DND-41 (cell line): Measurements from ENCODE around the gene KAT2B.
"Not testable (repeated sequence)": the region's sequence is repeated elsewhere in the genome, so short reads cannot be mapped to it uniquely, and the experiment has no call there.

Source experiments
- CTCF ChIP-seq: IDR thresholded peaks from 2 replicates; pipeline ENCODE4 v1.5.1; 2012; ENCODE audit warnings: borderline replicate concordance, low read length, moderate library complexity, mild to moderate bottlenecking; ENCODE audit not compliant: poor library complexity, severe bottlenecking; ENCODE audit errors: extremely low read depth
- EZH2 ChIP-seq: IDR thresholded peaks from 3 replicates; pipeline ENCODE4 v1.6.1; 2012; ENCODE audit warnings: borderline replicate concordance, low read depth, mild to moderate bottlenecking, moderate library complexity, low read length, inconsistent platforms; ENCODE audit not compliant: severe bottlenecking

DNA sequence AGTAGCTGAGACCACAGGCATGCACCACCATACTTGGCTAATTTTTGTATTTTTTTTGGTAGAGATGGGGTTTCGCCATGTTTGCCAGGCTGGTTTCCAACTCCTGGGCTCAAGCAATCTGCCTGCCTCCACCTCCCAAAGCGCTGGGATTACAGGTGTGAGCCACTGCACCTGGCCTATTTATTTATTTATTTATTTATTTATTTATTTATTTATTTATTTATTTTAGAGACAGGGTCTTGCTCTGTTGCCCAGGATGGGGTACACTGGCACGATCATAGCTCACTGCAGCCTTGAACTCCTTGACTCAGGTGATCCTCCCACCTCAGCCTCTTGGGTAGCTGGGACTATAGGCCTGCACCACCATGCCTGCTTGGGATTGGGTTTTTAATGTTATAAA is 4.9 kb downstream of the KAT2B start:
- TF ChIP-seq EZH2, CTCF: not testable (repeated sequence)
